Measurements from ENCODE around the gene BNIP5. TPM values are rescaled to one million over a fixed set of nuclear protein-coding genes. Genes with fewer than 3 reads are reported as not detected.

BNIP5 gene, protein sequence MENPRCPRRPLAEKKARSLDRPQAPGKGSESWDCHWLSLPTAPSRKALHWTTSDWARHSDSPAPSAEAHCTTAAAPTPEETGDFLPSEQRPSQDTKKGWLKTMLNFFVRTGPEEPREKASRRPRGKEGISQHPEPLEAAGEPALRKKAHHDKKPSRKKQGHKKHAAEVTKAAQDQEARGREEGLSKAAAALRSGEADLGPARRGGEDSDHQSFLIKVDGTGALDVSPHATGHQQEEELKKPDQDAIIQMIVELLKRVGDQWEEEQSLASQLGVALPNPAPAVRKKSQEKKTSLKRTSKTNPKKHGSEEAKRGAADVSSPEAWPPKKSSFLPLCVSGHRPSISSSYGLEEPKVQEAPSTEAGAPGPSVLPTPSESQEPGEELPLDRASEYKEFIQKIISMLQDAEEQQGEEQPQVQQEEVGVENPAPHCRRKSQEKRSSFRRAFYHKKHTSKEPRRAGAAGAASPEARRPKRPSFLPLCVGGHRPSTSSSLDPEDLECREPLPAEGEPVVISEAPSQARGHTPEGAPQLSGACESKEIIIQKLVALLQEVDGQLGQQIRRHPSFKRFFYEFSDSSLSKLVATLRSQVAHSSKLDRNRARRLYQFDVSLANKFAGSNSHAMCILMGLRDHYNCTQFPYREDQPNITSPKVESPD
- not detected in 5 replicates for total RNA-seq (2022; extraction: Qiagen RNA extraction; ENCODE audit: low read depth)

DNA sequence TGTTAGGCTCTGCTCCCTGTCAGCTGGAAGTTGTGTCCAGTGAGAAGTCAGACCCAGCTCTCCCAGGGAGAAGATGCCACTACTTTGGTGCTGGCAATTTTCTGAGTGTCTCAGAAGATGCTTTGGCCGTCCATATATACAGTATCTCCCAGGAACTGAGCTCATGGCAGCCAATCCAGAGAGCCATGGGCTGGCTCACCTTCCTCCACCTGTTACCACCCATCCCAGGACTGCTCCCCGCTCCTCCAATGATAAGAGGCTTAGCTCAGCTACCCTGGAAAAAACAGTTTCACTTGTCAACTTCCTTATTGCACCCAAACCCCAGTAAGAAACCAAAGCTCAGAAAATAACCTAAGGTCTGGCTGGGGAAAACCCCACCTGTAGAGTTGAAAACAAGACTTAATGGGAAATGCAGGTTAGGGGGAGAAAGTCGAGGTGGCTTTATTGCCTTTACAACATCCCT lies at the start of gene BNIP5:
BNIP5 (minus strand) TSS at position 110 of the 463 bp plus-strand sequence. CDS start 6,198 bp downstream, outside the sequence.

DNA sequence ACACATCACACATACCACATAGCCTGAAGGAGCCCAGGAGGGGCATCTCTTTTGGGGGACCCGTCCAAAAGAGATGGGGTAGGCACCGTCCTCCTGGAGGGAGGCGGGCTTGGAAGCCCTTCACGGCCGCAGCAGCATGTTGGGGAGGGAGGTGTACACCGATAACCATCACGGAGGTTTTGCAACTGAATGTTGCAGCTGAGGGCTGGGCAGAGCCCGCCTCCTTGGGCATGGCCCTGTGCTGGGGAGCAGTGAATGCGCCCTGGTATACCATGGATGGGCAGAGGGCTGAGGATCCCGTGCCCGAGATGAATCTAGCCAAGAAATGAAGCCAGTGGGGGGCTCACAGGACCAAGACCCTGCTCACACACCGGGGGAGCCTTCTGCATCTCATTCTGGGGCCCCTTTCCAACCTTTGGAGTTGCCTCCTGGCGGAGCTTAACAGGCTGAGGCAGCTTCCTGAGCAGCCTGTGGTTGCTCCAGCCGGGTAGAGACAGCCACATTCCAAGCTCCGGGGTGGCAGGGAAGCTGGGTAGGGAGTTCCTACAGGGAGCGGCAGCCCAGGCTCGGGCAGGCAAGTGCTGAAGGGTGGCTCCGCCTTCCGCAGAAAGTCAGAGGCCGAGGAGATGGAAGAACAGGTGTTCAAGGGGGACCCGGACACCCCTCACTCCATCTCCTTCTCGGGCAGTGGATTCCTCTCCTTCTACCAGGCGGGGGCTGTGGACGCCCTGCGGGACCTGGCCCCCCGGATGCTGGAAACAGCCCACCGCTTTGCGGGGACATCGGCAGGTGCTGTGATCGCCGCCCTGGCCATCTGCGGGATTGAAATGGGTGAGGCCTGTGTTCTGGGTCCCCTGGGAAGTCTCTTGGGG lies 66.6 kb downstream of the BNIP5 start, which contains the start of gene PNPLA1:
PNPLA1 (plus strand) TSS at position 227 of the 872 bp plus-strand sequence; CDS start at position 627, 400 bp downstream.

Other genes with a start within 250 kb of the BNIP5 start
- 0.84 to 2.0 TPM (median 1.1 TPM) in 5 replicates for gene MAPK13, start 206.4 kb downstream of the BNIP5 start, total RNA-seq (2022; extraction: Qiagen RNA extraction; ENCODE audit: low read depth)
- 11.1 to 12.9 TPM (median 11.8 TPM) in 5 replicates for gene BRPF3, start 140.1 kb downstream of the BNIP5 start, total RNA-seq (2022; extraction: Qiagen RNA extraction; ENCODE audit: low read depth)
- 0.05 TPM in 1 of 5 replicates, not detected in the others for gene PNPLA1, start 66.8 kb downstream of the BNIP5 start, total RNA-seq (2022; extraction: Qiagen RNA extraction; ENCODE audit: low read depth)
- gene ETV7, start 50.8 kb upstream of the BNIP5 start, total RNA-seq (2022; extraction: Qiagen RNA extraction; ENCODE audit: low read depth): 0.10 to 0.33 TPM (median 0.14 TPM) in 4 of 5 replicates, not detected in the other
- not detected in 5 replicates for gene PXT1, start 106.0 kb upstream of the BNIP5 start, total RNA-seq (2022; extraction: Qiagen RNA extraction; ENCODE audit: low read depth)
- 17.9 to 24.9 TPM (median 20.3 TPM) in 5 replicates for gene KCTD20, start 106.1 kb upstream of the BNIP5 start, total RNA-seq (2022; extraction: Qiagen RNA extraction; ENCODE audit: low read depth)
- 19.3 to 21.4 TPM (median 20.1 TPM) in 5 replicates for gene STK38, start 210.6 kb upstream of the BNIP5 start, total RNA-seq (2022; extraction: Qiagen RNA extraction; ENCODE audit: low read depth)

All from A549 treated with CpdA at 1 μM for 4 hours (cell line).